ENCODE results near the gene PDE11A. TPM values are rescaled to one million over a fixed set of nuclear protein-coding genes. Genes with fewer than 3 reads are reported as not detected.

The PDE11A gene
- total and polyA plus RNA-seq, 8 donors = under 0.01 to 0.87 (median 0.40) TPM; not detected in 2

- Histone ChIP-seq H3K9me3 (no peaks in the 10 kb centered on the region), H3K27ac (no peak overlapping the region), H3K4me3 (no peak overlapping the region), H3K27me3 (no peaks in the 10 kb centered on the region), H3K36me3 (no peaks in the 10 kb centered on the region), H3K4me1 (no peaks in the 10 kb centered on the region)
- intact Hi-C loops (cut with DNase I; ENCODE audit: low total_unique reads) = no loop called here
- TF ChIP-seq POLR2A (IDR thresholded peaks at IDR 0.05) = no peak
- TF ChIP-seq CTCF (IDR thresholded peaks at IDR 0.05) = peak in 3 of 7 experiments; percentile 16 to 30 (median 26)
- no peak for DNase-seq
These were observed 300.0 kb downstream of the PDE11A start for GRCh38 chr2:177772529-177772928.

- Histone ChIP-seq H3K36me3 (no peaks in the 10 kb centered on the region), H3K4me1 (no peaks in the 10 kb centered on the region), H3K27ac (no peak overlapping the region), H3K27me3 (no peaks in the 10 kb centered on the region), H3K9me3 (no peaks in the 10 kb centered on the region), H3K4me3 (no peak overlapping the region)
- peak in 1 of 2 donors; percentile 30 for DNase-seq
- WGBS, 5 donors = 62 to 71% (median 68%) methylated on average over 3 of the region's 3 CpGs
- TF ChIP-seq POLR2A (IDR thresholded peaks at IDR 0.05) = no peak
- TF ChIP-seq CTCF (IDR thresholded peaks at IDR 0.05) = no peak
- TF ChIP-seq EP300 (IDR thresholded peaks at IDR 0.05) = no peak
- no peak for TF ChIP-seq POLR2AphosphoS5 (IDR thresholded peaks at IDR 0.05)
- intact Hi-C loops (cut with DNase I; ENCODE audit: low total_unique reads) = no loop called here
These were observed 301.4 kb downstream of the PDE11A start for GRCh38 chr2:177771191-177771590.

GRCh38 chr2:177767768-177768167, 304.8 kb downstream of the PDE11A start:
- H3K36me3 ChIP-seq = no peaks in the 10 kb centered on the region
- H3K4me1 ChIP-seq = peaks cover 0 to 6% (median 3%) of the 10 kb centered on the region in 4 donors
- intact Hi-C loops (cut with DNase I; ENCODE audit: low total_unique reads) = no loop called here
- DNase-seq = no peak
- 77 to 99% (median 97%) methylated on average over 2 of the region's 2 CpGs for WGBS, 5 donors
- no peak for TF ChIP-seq CTCF (IDR thresholded peaks at IDR 0.05)
- TF ChIP-seq EP300 (IDR thresholded peaks at IDR 0.05) = no peak
- no peak for TF ChIP-seq POLR2AphosphoS5 (IDR thresholded peaks at IDR 0.05)
- no peak for TF ChIP-seq POLR2A (IDR thresholded peaks at IDR 0.05)
- H3K4me3 ChIP-seq = no peak overlapping the region
- H3K27ac ChIP-seq = no peak overlapping the region
- H3K27me3 ChIP-seq = peaks cover 0 to 12% (median 0%) of the 10 kb centered on the region in 3 donors
- no peaks in the 10 kb centered on the region for H3K9me3 ChIP-seq

DNA sequence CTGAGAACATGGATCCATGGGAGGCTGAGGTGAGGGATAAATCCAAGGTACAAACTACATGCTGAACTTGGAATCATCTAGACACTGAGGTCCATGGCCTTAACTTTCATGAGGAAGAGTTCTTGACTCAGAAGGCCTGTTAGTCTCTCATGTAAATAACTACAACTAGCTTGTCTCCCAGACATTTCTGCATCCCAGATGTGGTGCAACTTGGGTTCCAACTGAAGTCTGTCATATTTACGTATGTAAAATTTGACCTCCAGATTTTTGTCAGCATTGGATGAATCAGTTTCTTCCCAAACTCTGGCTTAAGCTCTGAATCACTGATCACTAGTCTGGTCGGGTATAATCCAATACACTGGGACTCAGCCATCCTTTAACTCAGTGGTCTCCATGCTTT, 306.9 kb downstream of the PDE11A start:
- intact Hi-C loops (cut with DNase I; ENCODE audit: low total_unique reads) = no loop called here
- no peak for TF ChIP-seq POLR2AphosphoS5 (IDR thresholded peaks at IDR 0.05)
- no peak for TF ChIP-seq POLR2A (IDR thresholded peaks at IDR 0.05)
- TF ChIP-seq CTCF (IDR thresholded peaks at IDR 0.05) = no peak
- no peak for TF ChIP-seq EP300 (IDR thresholded peaks at IDR 0.05)
- H3K4me1 ChIP-seq = peaks cover 0 to 6% (median 3%) of the 10 kb centered on the region in 4 donors
- no peak overlapping the region for H3K4me3 ChIP-seq
- DNase-seq = no peak
- no peak overlapping the region for H3K27ac ChIP-seq
- 87 to 94% (median 90%) methylated on average over 2 of the region's 2 CpGs for WGBS, 5 donors
- peaks cover 0 to 16% (median 0%) of the 10 kb centered on the region in 3 donors for H3K27me3 ChIP-seq
- no peaks in the 10 kb centered on the region for H3K36me3 ChIP-seq
- H3K9me3 ChIP-seq = no peaks in the 10 kb centered on the region
